GM21423 (cell line): ENCODE data around the gene LSM7.

ENCODE experiments used
- ATAC-seq: cut with Tn5 transposase; IDR thresholded peaks from one replicate; pipeline ENCODE4 v1.9.1; 2021; ENCODE audit warnings: mild to moderate bottlenecking, moderate library complexity; ENCODE audit not compliant: unreplicated experiment

Gene LSM7

GRCh38 chr19:2305452-2306280, 22.7 kb downstream of the LSM7 start:
- ATAC-seq = no peak

DNA sequence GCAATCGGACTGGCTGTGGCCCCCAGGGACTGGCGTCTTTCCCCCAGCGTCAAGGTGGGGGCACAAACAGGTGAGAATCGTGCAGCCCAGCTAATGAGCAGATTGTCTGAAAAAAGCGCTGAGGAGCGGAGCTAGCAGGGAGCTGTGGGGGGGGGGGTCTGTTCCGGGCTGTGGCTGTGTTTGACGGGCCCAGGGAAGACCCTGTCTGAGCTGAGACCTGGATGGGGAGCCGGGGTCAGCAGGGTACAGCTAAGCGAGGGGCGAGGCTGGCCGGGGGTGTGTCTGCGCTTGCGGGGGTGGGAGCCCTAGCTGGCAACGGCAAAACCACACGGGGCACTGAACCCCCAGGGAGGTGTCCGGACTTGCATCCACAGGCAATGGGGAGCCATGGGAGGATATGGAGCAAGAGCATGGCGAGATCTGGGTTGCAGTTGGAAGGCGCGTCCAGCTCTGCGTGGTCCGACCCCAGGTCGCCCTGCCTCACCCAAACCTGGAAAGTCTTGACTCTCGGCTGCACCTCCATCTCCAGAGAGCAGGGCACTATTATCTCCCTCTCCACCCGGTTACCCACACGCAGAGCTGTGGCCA, 25.1 kb downstream of the LSM7 start:
- no peak for ATAC-seq

GRCh38 chr19:2302319-2303210, 25.8 kb downstream of the LSM7 start:
- ATAC-seq = no peak

GRCh38 chr19:2300533-2300932, 27.9 kb downstream of the LSM7 start:
- no peak for ATAC-seq

DNA sequence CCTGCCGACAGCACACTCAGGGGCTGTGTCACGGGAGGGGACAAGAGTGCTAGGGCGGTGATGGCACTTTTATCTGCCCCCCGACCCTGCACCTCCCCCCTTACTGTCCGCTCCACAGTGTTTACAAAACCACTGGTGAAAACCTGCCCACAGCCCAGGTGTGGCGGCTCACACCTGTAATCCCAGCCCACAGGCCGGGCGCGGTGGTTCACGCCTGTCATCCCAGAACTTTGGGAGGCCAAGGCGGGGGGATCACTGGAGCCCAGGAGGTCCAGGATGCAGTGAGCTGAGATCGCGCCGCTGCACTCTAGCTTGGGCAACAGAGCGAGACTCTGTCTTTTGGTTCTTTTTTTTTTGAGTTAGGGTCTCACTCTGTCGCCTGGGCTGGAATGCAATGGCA, 32.2 kb downstream of the LSM7 start:
- ATAC-seq = no peak

DNA sequence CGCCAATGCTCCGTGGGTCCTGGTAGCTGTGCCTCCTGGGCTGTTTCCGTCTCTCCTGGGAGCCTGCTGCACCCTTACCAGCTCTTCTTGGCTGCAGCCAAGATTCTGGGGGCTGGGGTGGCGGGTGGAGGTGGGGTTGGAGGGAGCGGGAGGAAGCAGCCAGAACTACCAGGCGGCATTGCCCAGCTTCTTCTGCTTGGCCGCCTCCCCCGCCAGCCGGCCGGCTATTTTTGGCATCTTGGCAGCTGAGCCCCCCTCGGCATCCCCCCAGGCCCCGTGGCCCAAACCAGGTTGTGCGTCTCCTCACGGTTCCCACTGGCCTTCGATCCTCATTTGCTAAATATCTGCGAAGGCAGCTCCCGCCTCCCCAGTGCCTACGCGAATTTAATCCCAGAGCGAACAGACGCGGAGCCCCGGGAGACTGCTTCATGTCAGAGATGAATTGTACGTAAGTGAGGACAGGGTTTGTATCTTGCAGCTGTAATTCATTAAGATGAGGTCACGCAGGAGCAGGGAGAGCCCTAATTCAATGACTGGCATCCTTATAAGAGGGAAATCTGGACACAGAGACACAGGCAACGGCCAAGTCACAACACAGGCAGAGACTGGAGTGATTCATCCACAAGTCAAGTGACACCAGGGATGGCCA, 33.6 kb downstream of the LSM7 start:
- ATAC-seq = no peak

DNA sequence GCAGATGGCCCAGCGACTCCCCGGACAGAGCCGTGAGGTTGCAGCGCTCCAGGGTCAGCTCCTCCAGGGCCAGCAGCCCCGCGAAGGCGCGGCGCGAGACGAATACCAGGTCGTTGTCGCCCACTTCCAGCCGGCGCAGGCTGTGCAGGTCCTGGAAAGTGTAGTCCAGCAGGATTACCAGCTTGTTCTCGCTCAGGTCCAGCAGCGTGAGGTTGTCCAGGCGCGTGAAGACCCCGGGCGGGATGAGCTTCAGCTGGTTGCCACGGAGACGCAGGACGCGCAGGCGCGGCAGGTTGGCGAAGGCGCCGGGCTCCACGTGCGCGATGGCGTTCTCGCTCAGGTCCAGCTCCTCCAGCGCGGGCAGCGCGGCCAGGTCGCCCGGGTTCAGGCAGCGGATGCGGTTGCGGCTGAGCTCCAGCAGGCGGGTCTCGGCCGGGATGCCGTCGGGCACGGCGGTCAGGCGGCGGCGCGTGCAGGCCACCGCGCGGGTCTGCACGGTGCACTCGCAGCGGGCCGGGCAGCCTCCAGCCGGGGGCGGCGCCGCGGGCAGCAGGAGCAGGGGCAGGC, 37.1 kb downstream of the LSM7 start:
- no peak for ATAC-seq

GRCh38 chr19:2290441-2291184, 37.8 kb downstream of the LSM7 start:
- no peak for ATAC-seq

- peak; percentile 37 for ATAC-seq
These were observed 38.5 kb downstream of the LSM7 start for GRCh38 chr19:2289714-2290435.

GRCh38 chr19:2288818-2289713, 39.3 kb downstream of the LSM7 start:
- no peak for ATAC-seq

DNA sequence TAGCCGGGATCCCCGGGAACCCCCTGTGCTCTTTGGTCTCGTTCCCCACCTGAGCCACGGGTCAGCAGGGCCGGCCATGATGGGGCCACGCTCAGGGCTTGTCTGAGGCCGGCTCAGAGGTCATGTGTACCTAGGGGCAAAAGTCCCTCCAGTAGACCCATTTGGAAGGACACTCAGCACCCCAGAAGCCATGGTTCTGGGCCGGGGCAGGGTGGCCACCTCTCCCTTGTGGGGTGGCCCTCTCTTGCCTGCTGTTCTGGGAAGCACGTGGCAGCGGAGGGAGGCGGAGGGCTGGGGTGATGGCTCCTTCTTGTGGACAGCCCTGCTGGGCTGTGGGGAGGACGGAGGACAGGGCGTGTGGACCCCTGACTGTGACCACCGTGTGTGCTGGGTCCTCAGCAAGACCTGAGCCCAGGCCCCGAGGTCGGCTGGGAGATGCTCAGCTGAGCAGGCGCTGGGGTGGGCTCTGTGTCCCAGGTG, 40.0 kb downstream of the LSM7 start:
- no peak for ATAC-seq

DNA sequence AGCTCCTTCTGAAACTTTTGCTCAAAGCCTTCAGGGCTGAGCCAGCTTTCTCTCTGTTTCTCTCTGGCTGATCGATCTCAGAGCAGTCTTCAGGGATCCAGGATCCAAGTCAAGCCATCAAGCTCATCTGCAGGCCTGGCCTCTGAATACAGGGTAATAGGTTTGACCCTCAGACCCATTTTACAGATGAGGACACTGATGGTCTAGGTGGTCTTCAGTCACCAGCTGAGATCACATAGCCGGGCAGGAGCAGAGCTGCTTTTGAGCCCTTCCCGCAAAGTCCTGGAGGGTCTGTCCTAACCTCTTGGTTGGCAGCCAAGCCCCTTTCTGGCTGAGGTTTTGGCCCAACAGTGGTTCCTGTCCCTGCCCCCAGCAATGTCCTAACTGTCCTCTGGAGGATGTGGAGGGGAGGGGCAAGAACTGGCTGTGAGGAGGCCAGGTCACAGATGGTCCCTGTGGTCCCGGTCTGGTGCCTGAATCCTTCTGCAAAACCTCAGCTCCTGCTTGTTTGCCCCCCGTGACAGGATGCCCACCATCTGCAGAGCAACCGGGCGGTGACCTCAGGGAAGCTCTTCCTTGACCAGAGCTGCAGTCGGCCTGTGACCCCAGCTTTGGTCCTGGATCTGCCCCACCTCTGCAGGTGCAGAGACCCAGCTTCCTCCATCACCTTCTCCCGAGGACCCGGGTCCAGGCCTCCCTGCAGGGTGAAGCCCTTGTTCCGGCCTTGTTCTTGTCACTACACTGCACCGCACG, 40.6 kb downstream of the LSM7 start:
- no peak for ATAC-seq

DNA sequence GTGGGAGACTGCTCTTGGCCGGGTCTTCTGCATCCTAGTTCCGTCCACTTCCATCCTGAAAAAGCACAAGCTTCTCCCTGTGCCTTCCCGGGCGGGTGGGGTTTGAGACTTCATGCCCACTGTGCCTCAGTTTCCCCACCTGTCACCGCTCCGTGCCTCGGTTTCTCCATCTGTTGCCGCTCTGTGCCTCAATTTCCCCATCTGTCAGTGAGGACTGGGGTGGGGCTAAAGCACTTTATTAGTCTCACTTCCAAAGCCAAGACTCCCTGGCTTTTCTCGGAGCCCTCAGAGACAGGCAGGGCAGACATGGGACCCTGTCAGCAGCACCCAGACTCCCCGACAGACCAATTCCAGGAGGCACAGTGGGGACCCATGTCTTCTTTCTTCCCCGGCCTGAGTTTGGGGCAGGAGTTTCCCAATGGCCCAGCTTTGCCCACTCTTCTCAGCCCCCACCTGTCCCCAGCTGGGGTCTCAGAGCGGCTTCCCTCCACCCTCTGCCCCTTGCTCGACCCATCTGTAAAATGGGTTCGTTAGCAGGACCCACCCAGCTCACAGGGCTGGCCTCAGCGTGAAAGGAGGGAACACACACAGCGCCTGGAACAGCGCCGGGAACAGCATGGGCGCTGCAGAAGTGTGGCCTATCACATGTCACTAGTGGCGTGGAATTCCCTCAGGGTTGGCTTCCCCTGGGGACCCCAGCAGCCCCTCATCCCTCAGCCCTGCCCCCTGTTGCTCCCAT, 41.8 kb downstream of the LSM7 start:
- ATAC-seq = no peak

- ATAC-seq = no peak
These were observed 44.4 kb downstream of the LSM7 start for GRCh38 chr19:2283835-2284507.

GRCh38 chr19:2282862-2283237, 45.5 kb downstream of the LSM7 start:
- no peak for ATAC-seq
